GM19455 (cell line): Measurements from ENCODE around the gene EPHB6.

ENCODE experiments used
- ATAC-seq: cut with Tn5 transposase; IDR thresholded peaks from one replicate; pipeline ENCODE4 v1.9.1; 2021; ENCODE audit not compliant: unreplicated experiment

EPHB6 gene

DNA sequence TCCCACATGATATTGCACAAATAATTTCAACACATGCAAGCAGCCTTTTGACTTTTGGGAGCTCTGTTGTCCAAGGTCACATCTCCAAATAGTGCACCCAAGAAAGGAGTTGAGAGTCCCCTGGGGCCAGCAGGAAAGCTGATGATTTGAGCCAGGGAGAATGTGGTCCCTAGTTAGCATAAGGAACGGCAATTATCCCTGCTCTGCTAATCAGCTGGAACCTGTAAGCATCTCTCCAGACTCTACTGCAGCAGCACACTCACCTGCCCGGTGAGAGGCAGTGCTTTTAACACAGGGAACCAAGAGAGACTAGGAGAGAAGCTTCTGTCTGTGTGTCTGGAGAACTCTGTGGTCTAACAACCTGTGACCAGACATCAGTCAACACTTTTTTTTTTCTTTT lies 61.6 kb downstream of the EPHB6 start:
- no peak for ATAC-seq

DNA sequence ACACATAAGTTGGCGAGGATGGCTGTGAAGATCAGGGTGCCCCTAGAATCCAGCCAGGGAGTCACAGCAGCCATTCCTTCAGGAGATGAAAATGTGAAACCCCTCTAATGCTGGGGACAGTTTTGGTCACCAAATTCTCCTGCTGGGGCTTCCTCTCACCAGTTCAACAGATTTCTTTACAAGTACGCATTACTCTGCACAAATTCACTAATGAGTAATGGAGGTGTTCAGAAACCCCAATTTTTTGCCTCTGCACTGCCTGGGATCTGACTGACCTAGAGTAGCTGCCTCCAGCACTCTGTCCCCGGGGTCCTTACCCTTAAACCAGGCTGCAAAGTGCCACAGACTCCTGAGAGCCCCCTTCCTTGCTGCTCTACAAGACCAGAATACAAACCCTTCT lies 62.6 kb downstream of the EPHB6 start:
- ATAC-seq = no peak

GRCh38 chr7:142918901-142919300 lies 64.0 kb downstream of the EPHB6 start:
- no peak for ATAC-seq

DNA sequence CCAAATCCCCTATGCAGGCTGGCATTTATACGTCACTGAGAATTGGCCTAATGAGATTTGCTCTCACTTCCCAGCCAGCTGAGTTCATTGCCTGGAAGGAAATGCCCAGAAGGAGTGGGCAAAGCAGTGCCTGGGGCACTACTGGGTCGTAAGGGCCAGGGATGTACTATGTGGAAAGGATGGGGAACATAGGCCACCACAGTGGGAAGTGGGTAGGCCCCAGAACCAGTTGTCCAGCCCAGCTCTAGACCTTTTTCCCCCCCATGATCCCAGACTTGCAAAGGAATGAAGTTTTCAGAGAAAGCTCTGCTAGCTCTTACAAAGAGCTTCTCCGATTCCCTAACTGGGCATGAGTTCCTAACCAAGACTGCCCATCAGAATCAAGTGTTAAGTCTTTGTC lies 64.8 kb downstream of the EPHB6 start:
- no peak for ATAC-seq
